ENCODE results near the gene YIF1B. TPM values are rescaled to one million over a fixed set of nuclear protein-coding genes. Genes with fewer than 3 reads are reported as not detected.

The YIF1B gene
- total RNA-seq, 1 experiment from 2014 or later = 73.2 TPM

DNA sequence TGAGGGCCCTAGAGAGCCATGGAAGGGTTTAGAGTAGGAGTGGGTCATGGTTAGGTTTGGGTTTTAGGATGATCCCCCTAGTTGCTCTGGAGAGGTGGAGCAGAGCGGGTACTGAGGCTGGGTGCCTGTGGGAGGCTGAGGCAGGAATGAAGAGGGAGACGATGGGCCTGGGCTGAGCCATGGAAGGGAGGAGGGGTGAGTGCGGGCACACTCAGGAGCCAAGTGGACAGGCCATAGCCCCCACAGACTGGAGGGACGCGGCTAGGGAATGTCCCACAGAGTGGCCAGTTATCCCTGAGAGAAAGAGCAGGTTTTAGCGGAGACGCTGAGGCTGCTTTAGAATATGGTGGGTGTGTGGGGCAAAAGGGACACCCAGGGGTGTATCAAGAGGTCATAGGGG is 13.9 kb upstream of the YIF1B start:
- no peak overlapping the region for H3K27ac ChIP-seq (ENCODE audit: insufficient read length, low read depth, low read length)
- no peak overlapping the region for H3K23ac ChIP-seq (ENCODE audit: insufficient read length, low read depth, low read length)
- no peak overlapping the region for H2AK5ac ChIP-seq (ENCODE audit: insufficient read length, low read length)
- H3K9me3 ChIP-seq (ENCODE audit: control insufficient read depth, low read depth, low read length) = no peaks in the 10 kb centered on the region
- H3K27me3 Mint-ChIP-seq (ENCODE audit: low read depth) = no peaks in the 10 kb centered on the region; the same call in none of the 2 replicates
- no peak overlapping the region for H3K56ac ChIP-seq (ENCODE audit: insufficient read length, low read depth, low read length)
- no CpG with 5 or more reads among the region's 7 CpGs for WGBS (ENCODE audit: extremely low coverage, insufficient read length, low lambda C conversion rate)
- H3K14ac ChIP-seq (ENCODE audit: insufficient read depth, low read length) = no peak overlapping the region
- TF ChIP-seq, protein P1, sequence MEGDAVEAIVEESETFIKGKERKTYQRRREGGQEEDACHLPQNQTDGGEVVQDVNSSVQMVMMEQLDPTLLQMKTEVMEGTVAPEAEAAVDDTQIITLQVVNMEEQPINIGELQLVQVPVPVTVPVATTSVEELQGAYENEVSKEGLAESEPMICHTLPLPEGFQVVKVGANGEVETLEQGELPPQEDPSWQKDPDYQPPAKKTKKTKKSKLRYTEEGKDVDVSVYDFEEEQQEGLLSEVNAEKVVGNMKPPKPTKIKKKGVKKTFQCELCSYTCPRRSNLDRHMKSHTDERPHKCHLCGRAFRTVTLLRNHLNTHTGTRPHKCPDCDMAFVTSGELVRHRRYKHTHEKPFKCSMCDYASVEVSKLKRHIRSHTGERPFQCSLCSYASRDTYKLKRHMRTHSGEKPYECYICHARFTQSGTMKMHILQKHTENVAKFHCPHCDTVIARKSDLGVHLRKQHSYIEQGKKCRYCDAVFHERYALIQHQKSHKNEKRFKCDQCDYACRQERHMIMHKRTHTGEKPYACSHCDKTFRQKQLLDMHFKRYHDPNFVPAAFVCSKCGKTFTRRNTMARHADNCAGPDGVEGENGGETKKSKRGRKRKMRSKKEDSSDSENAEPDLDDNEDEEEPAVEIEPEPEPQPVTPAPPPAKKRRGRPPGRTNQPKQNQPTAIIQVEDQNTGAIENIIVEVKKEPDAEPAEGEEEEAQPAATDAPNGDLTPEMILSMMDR (conservative IDR thresholded peaks at IDR 0.05) = no peak
- no peak overlapping the region for H3K4ac ChIP-seq (ENCODE audit: low read depth, low read length)
- no peak overlapping the region; a peak in 1 of 7 replicates for H3K27ac Mint-ChIP-seq
- H2BK5ac ChIP-seq (ENCODE audit: insufficient read length, low read length) = no peak overlapping the region
- H3K18ac ChIP-seq (ENCODE audit: insufficient read length, low read depth, low read length) = no peak overlapping the region
- no peak overlapping the region for H2BK20ac ChIP-seq (ENCODE audit: low read depth, low read length, poor library complexity, severe bottlenecking)
- no peaks in the 10 kb centered on the region for H3K79me2 ChIP-seq (ENCODE audit: insufficient read depth, low read length)
- no peak overlapping the region for H2BK12ac ChIP-seq (ENCODE audit: insufficient read length, low read depth, low read length)
- no peak overlapping the region for H3K9ac ChIP-seq (ENCODE audit: extremely low read depth, insufficient read length, low read length)
- H2BK15ac ChIP-seq (ENCODE audit: low read depth, low read length) = no peak overlapping the region
- DNase-seq = no peak
- H4K20me1 ChIP-seq (ENCODE audit: control insufficient read depth, insufficient read depth, insufficient read length) = no peaks in the 10 kb centered on the region
- no peak overlapping the region for H4K91ac ChIP-seq (ENCODE audit: insufficient read length, low read depth, low read length)
- H2BK120ac ChIP-seq (ENCODE audit: low read depth, low read length, poor library complexity, severe bottlenecking) = no peak overlapping the region
- no peak overlapping the region for H3T11ph ChIP-seq (ENCODE audit: low read length)
- H3K9me3 Mint-ChIP-seq = no peaks in the 10 kb centered on the region
- no peaks in the 10 kb centered on the region for H3K23me2 ChIP-seq (ENCODE audit: insufficient read length, low read depth, low read length, poor library complexity, severe bottlenecking)
- no peak overlapping the region for H4K5ac ChIP-seq (ENCODE audit: insufficient read length, low read depth, low read length)
- no peak overlapping the region for H3K4me2 ChIP-seq (ENCODE audit: insufficient read depth, insufficient read length, low read length)
- no peaks in the 10 kb centered on the region for H3K4me1 ChIP-seq (ENCODE audit: insufficient read depth, low read length)
- no peak overlapping the region for H2AFZ ChIP-seq (ENCODE audit: low read length)
- H3K4me1 Mint-ChIP-seq = no peaks in the 10 kb centered on the region
- no peak overlapping the region for H3K4me3 Mint-ChIP-seq
- H3K27me3 ChIP-seq (ENCODE audit: insufficient read depth, low read length) = no peaks in the 10 kb centered on the region
- peaks cover 5 to 16% (median 13%) of the 10 kb centered on the region in 3 experiments; a peak in 6 of 7 replicates for H3K36me3 Mint-ChIP-seq (ENCODE audit: insufficient read depth in 1 of 3, low read depth in 3 of 3)
- H4K8ac ChIP-seq (replicated peaks; ENCODE audit: insufficient read length, low read depth, low read length) = no peak overlapping the region
- H3K79me1 ChIP-seq (ENCODE audit: insufficient read depth, low read depth, low read length, poor library complexity, severe bottlenecking) = no peaks in the 10 kb centered on the region
